Endothelial cell of umbilical vein (primary cell): ENCODE measurements around the gene ZNRF1. TPM values are rescaled to one million over a fixed set of nuclear protein-coding genes. Genes with fewer than 3 reads are reported as not detected.
"Not testable (repeated sequence)": the region's sequence is repeated elsewhere in the genome, so short reads cannot be mapped to it uniquely, and the experiment has no call there.

Experiments
- BruUV-seq: library from RNA; stranded (reverse); fragments of 400-500 nt; replicated peaks from 2 replicates; lab custom pipeline; 2021; lab: Mats Ljungman, UMichigan
- CTCF ChIA-PET: fragments of 300-600, 350-600 bp; sonication (Branson Sonifier 250); formaldehyde crosslinking; loops from one replicate; lab custom pipeline; 2021; ENCODE audit warnings: antibody characterized with exemption, inconsistent platforms; lab: Charles Lee
- POLR2A ChIA-PET: fragments of 300-600, 350-600 bp; sonication (Branson Sonifier 250); formaldehyde crosslinking; loops from one replicate; lab custom pipeline; 2021; ENCODE audit warnings: antibody characterized with exemption, inconsistent platforms; lab: Charles Lee
- DNase-seq: peaks from one replicate; pipeline ENCODE4 v3.0.0-alpha.2; 2011; ENCODE audit warnings: low read depth, low spot score
- FAIRE-seq: peaks from 2 replicates; lab custom pipeline; 2011; peaks lifted over from hg19 to GRCh38; lab: Jason Lieb, UNC
- H2AFZ ChIP-seq: 2 replicates; pipeline ENCODE4 v1.6.0; 2012; ENCODE audit warnings: low read depth, low read length, control low read depth, inconsistent platforms
- H3K27ac ChIP-seq: 2 replicates; pipeline ENCODE4 v1.5.1; 2011; ENCODE audit warnings: low read depth, mild to moderate bottlenecking, control low read depth, low read length, moderate library complexity; ENCODE audit not compliant: insufficient read depth
- H3K27me3 ChIP-seq, 2 experiments: 2 replicates each; pipeline versions ENCODE4 v1.6.0 to v1.6.1; 2011; ENCODE audit warnings: low read length in 2 of 2, mixed read lengths in 1 of 2; ENCODE audit not compliant: control insufficient read depth in 2 of 2, insufficient read depth in 2 of 2
- H3K36me3 ChIP-seq, 2 experiments: 2 replicates in 1 of 2; 3 replicates in 1 of 2; pipeline ENCODE4 v1.5.1; 2011; ENCODE audit warnings: low read length in 2 of 2, mild to moderate bottlenecking in 1 of 2, moderate library complexity in 1 of 2; ENCODE audit not compliant: control insufficient read depth in 2 of 2, insufficient read depth in 2 of 2; ENCODE audit errors: extremely low read depth in 1 of 2
- H3K4me1 ChIP-seq: 3 replicates; pipeline ENCODE4 v1.5.1; 2011; ENCODE audit warnings: mild to moderate bottlenecking, low read length; ENCODE audit not compliant: control insufficient read depth, insufficient read depth; ENCODE audit errors: extremely low read depth
- H3K4me2 ChIP-seq: 2 replicates; pipeline ENCODE4 v1.6.1; 2011; ENCODE audit warnings: low read length, control low read depth, mixed read lengths; ENCODE audit not compliant: insufficient read depth
- H3K4me3 ChIP-seq, 3 experiments: fragments of 200-600 bp in 1 of 3; sonication (generic), shearing (Covaris generic) in 1 of 3; replicated peaks in 1 of 3; 2 replicates each; pipeline ENCODE4 v1.5.1; 2011 to 2016; ENCODE audit warnings: control low read depth in 3 of 3, low read length in 3 of 3, mild to moderate bottlenecking in 2 of 3, inconsistent platforms in 1 of 3, low read depth in 1 of 3, moderate library complexity in 1 of 3; ENCODE audit not compliant: insufficient read depth in 1 of 3
- H3K79me2 ChIP-seq: 2 replicates; pipeline ENCODE4 v1.6.0; 2012; ENCODE audit warnings: low read length, inconsistent platforms; ENCODE audit not compliant: control insufficient read depth, insufficient read depth
- H3K9ac ChIP-seq: replicated peaks from 2 replicates; pipeline ENCODE3; 2011; ENCODE audit warnings: low read length, control low read depth; ENCODE audit not compliant: insufficient read depth; ENCODE audit errors: extremely low read depth
- H3K9me1 ChIP-seq: replicated peaks from 3 replicates; pipeline ENCODE4 v1.6.0; 2011; ENCODE audit warnings: mild to moderate bottlenecking, low read length; ENCODE audit not compliant: control insufficient read depth, insufficient read depth; ENCODE audit errors: extremely low read depth
- H3K9me3 ChIP-seq: replicated peaks from 2 replicates; pipeline ENCODE4 v1.5.1; 2012; ENCODE audit warnings: low read length, inconsistent platforms; ENCODE audit not compliant: control insufficient read depth, insufficient read depth
- H4K20me1 ChIP-seq: replicated peaks from 2 replicates; pipeline ENCODE3; 2011; ENCODE audit warnings: mild to moderate bottlenecking, low read length; ENCODE audit not compliant: control insufficient read depth, insufficient read depth; ENCODE audit errors: extremely low read depth
- CTCF ChIP-seq, 2 donors: IDR thresholded peaks; 1 replicate in 1 of 2; 2 replicates in 1 of 2; pipeline ENCODE4 v1.5.1; 2011; ENCODE audit warnings: low read length in 2 of 2, mild to moderate bottlenecking in 2 of 2, moderate library complexity in 2 of 2, control low read depth in 1 of 2, inconsistent platforms in 1 of 2, low read depth in 1 of 2; ENCODE audit not compliant: insufficient read depth in 1 of 2; ENCODE audit errors: extremely low read depth in 1 of 2
- MAX ChIP-seq: IDR thresholded peaks from 2 replicates; pipeline ENCODE4 v1.6.1; 2011; ENCODE audit not compliant: insufficient read depth, insufficient read length
- POLR2AphosphoS5 ChIP-seq: IDR thresholded peaks from 2 replicates; pipeline ENCODE4 v1.6.1; 2012; ENCODE audit warnings: low read depth, mild to moderate bottlenecking, control low read depth, low read length, moderate library complexity; ENCODE audit not compliant: insufficient read depth
- dilution Hi-C: fragments of 300-500 bp; cut with MboI; formaldehyde crosslinking; loops from one replicate; pipeline ENCODE4 v1.15.0; 2019; ENCODE audit warnings: low sequenced_read_pairs; ENCODE audit not compliant: extremely low pct_ligation_motif_present
- intact Hi-C: fragments of 100-400 bp; cut with micrococcal nuclease; formaldehyde crosslinking; loops from one replicate; pipeline ENCODE4 v1.10.0; 2022
- polyA plus RNA-seq, 4 experiments: library from polyadenylated mRNA; depleted of rRNA in 3 of 4; stranded (reverse) in 3 of 4; unstranded in 1 of 4; fragments of >200 nt; gene quantifications; 2 replicates each; pipeline versions ENCODE4 v1.2.1 to v1.2.3, GENCODE V29; 2011 to 2012; ENCODE audit warnings: missing spikeins in 1 of 4
- total RNA-seq: library from RNA; stranded (reverse); gene quantifications from 2 replicates; pipeline ENCODE4 v1.2.3, GENCODE V29; 2021

Gene ZNRF1
- total and polyA plus RNA-seq, 2 donors (not counting 3 experiments of a cell fraction or from before 2014, with no cell fraction given): 23.7 to 34.9 TPM

GRCh38 chr16:74987027-74987681 lies 11.7 kb upstream of the ZNRF1 start:
- H3K9ac ChIP-seq: no peak overlapping the region
- H2AFZ ChIP-seq: no peak overlapping the region
- H3K79me2 ChIP-seq: peaks cover 12% of the 10 kb centered on the region
- intact Hi-C loops: loop anchor here (10.0 kb wide), 1 partner anchor 282 kb away; the partner anchor contains the start of gene MLKL
- TF ChIP-seq MAX (no peak), POLR2AphosphoS5 (no peak), CTCF (IDR thresholded peaks at IDR 0.05; ENCODE audit: extremely low read depth in 1 of 2, insufficient read depth in 1 of 2, low read depth in 1 of 2, low read length in 2 of 2) (no peak)
- H3K27me3 ChIP-seq: peaks cover 0 to 4% of the 10 kb centered on the region in 2 experiments
- no peak overlapping the region for H3K27ac ChIP-seq
- H3K36me3 ChIP-seq: no peaks in the 10 kb centered on the region
- H3K4me2 ChIP-seq: no peak overlapping the region
- H3K9me3 ChIP-seq: no peaks in the 10 kb centered on the region
- POLR2A ChIA-PET: no interaction called here
- no TSS peak for BruUV-seq
- no peak for DNase-seq
- FAIRE-seq: no peak
- no peaks in the 10 kb centered on the region for H3K9me1 ChIP-seq
- H3K4me3 ChIP-seq: no peak overlapping the region
- H4K20me1 ChIP-seq: no peaks in the 10 kb centered on the region
- H3K4me1 ChIP-seq: no peaks in the 10 kb centered on the region
- dilution Hi-C loops: no loop called here
- CTCF ChIA-PET: interaction anchor here (3.7 to 4.6 kb wide), 2 partner anchors 10 to 124 kb away, joined by 22 to 23 read pairs; partner anchors contain the start of gene ZNRF1

- BruUV-seq, H2AFZ ChIP-seq, CTCF ChIA-PET, H3K9me3 ChIP-seq, H3K4me3 ChIP-seq, H3K27me3 ChIP-seq, FAIRE-seq, H3K9ac ChIP-seq, H3K4me2 ChIP-seq, POLR2A ChIA-PET, DNase-seq, H3K27ac ChIP-seq, H3K36me3 ChIP-seq, H4K20me1 ChIP-seq, H3K79me2 ChIP-seq, H3K4me1 ChIP-seq, H3K9me1 ChIP-seq, dilution Hi-C loops: not testable (repeated sequence)
- intact Hi-C loops: loop anchor here (10.0 kb wide), 1 partner anchor 285 kb away; the partner anchor contains the start of gene MLKL
Measured at GRCh38 chr16:74989864-74990263, 9.0 kb upstream of the ZNRF1 start.
